Natural killer cell treated with Interleukin-12 subunit alpha and Interleukin-12 subunit beta and Interleukin-15 and Interleukin-18, amount 100 ng/mL, for 72 hours (primary cell): ENCODE data around the gene SEC23B. TPM values are rescaled to one million over a fixed set of nuclear protein-coding genes. Genes with fewer than 3 reads are reported as not detected.
"Not testable (repeated sequence)": the region's sequence is repeated elsewhere in the genome, so short reads cannot be mapped to it uniquely, and the experiment has no call there.

Experiments
- ATAC-seq, 2 donors: fragments of 150-1000 bp; cut with Tn5 transposase in 1 of 2; sonication (Bioruptor Pico), chemical (Tn5 transposase) in 1 of 2; 2 replicates each; pipeline ENCODE4 v1.10.0; 2021
- DNase-seq: peaks from one replicate; pipeline ENCODE4 v3.0.0; 2022; ENCODE audit warnings: low spot score
- H3K27ac Mint-ChIP-seq, 2 donors: 1 replicate in 1 of 2; 2 replicates in 1 of 2; pipeline ENCODE4 v1.8.0; 2022; ENCODE audit warnings: mixed read lengths in 2 of 2, mild to moderate bottlenecking in 1 of 2, moderate library complexity in 1 of 2
- H3K27me3 Mint-ChIP-seq, 2 donors: 1 replicate in 1 of 2; 2 replicates in 1 of 2; pipeline ENCODE4 v1.8.0; 2022; ENCODE audit warnings: mixed read lengths in 2 of 2
- H3K36me3 Mint-ChIP-seq: one replicate; pipeline ENCODE4 v1.8.0; 2022; ENCODE audit warnings: mixed read lengths
- H3K4me1 Mint-ChIP-seq, 2 donors: 1 replicate in 1 of 2; 2 replicates in 1 of 2; pipeline ENCODE4 v1.8.0; 2022; ENCODE audit warnings: low read depth in 2 of 2, mixed read lengths in 2 of 2, mild to moderate bottlenecking in 1 of 2
- H3K4me3 Mint-ChIP-seq: one replicate; pipeline ENCODE4 v1.8.0; 2022; ENCODE audit warnings: mixed read lengths
- H3K9me3 Mint-ChIP-seq: 2 replicates; pipeline ENCODE4 v1.8.0; 2022; ENCODE audit warnings: mixed read lengths
- total RNA-seq, 2 donors: library from RNA; stranded (reverse); gene quantifications; one replicate each; pipeline ENCODE4 v1.2.3, GENCODE V29; 2022

Gene SEC23B
- total RNA-seq, 2 donors from 2014 or later: 123 to 172 TPM

- no peak overlapping the region for H3K27ac Mint-ChIP-seq
- H3K36me3 Mint-ChIP-seq: peaks cover 7% of the 10 kb centered on the region
- no peaks in the 10 kb centered on the region for H3K9me3 Mint-ChIP-seq
- H3K4me1 Mint-ChIP-seq: peaks cover 21 to 34% of the 10 kb centered on the region in 2 donors
- ATAC-seq: no peak
- no peak for DNase-seq
- peaks cover 8 to 10% of the 10 kb centered on the region in 2 donors for H3K27me3 Mint-ChIP-seq
- H3K4me3 Mint-ChIP-seq: no peak overlapping the region
These were observed 3.2 kb upstream of the SEC23B start for GRCh38 chr20:18504479-18505060.

GRCh38 chr20:18506744-18507143 is 996 bp upstream of the SEC23B start:
- H3K4me3 Mint-ChIP-seq: peak overlapping the region; percentile 99
- ATAC-seq (no peak), DNase-seq (no peak)
- H3K27me3 Mint-ChIP-seq: peaks cover 5 to 9% of the 10 kb centered on the region in 2 donors
- peaks cover 36 to 55% of the 10 kb centered on the region in 2 donors for H3K4me1 Mint-ChIP-seq
- peaks cover 25% of the 10 kb centered on the region for H3K36me3 Mint-ChIP-seq
- H3K9me3 Mint-ChIP-seq: no peaks in the 10 kb centered on the region
- peak overlapping the region; percentile 99 for H3K27ac Mint-ChIP-seq

- DNase-seq: no peak
- ATAC-seq: no peak
- peak overlapping the region in 1 of 2 donors; percentile 22 for H3K27ac Mint-ChIP-seq
- H3K36me3 Mint-ChIP-seq: peaks cover 31% of the 10 kb centered on the region
- no peaks in the 10 kb centered on the region for H3K27me3 Mint-ChIP-seq
- no peak overlapping the region for H3K4me3 Mint-ChIP-seq
- peaks cover 45 to 58% of the 10 kb centered on the region in 2 donors for H3K4me1 Mint-ChIP-seq
- no peaks in the 10 kb centered on the region for H3K9me3 Mint-ChIP-seq
These were observed 3.8 kb downstream of the SEC23B start for GRCh38 chr20:18511571-18511970.

- Mint-ChIP-seq H3K36me3 (peaks cover 26% of the 10 kb centered on the region), H3K4me3 (peak overlapping the region; percentile 8), H3K27me3 (no peaks in the 10 kb centered on the region), H3K9me3 (no peaks in the 10 kb centered on the region), H3K4me1 (peaks cover 36 to 43% of the 10 kb centered on the region in 2 donors), H3K27ac (peak overlapping the region in 1 of 2 donors; percentile 83)
- DNase-seq (no peak), ATAC-seq (peak in 1 of 2 donors; percentile 52)
These were observed 5.5 kb downstream of the SEC23B start for GRCh38 chr20:18513208-18513607.

GRCh38 chr20:18514127-18514526 is 6.4 kb downstream of the SEC23B start:
- peaks cover 29 to 34% of the 10 kb centered on the region in 2 donors for H3K4me1 Mint-ChIP-seq
- no peaks in the 10 kb centered on the region for H3K9me3 Mint-ChIP-seq
- H3K27me3 Mint-ChIP-seq: no peaks in the 10 kb centered on the region
- H3K4me3 Mint-ChIP-seq: no peak overlapping the region
- H3K27ac Mint-ChIP-seq: peak overlapping the region in 1 of 2 donors; percentile 83
- H3K36me3 Mint-ChIP-seq: peaks cover 24% of the 10 kb centered on the region
- ATAC-seq: no peak
- no peak for DNase-seq

- Mint-ChIP-seq H3K9me3 (no peaks in the 10 kb centered on the region), H3K27ac (no peak overlapping the region), H3K4me1 (peaks cover 17 to 18% of the 10 kb centered on the region in 2 donors), H3K36me3 (peaks cover 14% of the 10 kb centered on the region), H3K27me3 (no peaks in the 10 kb centered on the region), H3K4me3 (no peak overlapping the region)
- no peak for DNase-seq
- ATAC-seq: no peak
These were observed 8.2 kb downstream of the SEC23B start for GRCh38 chr20:18515973-18516372.

- H3K36me3 Mint-ChIP-seq: peaks cover 17% of the 10 kb centered on the region
- DNase-seq, ATAC-seq, H3K27ac Mint-ChIP-seq, H3K4me3 Mint-ChIP-seq, H3K4me1 Mint-ChIP-seq, H3K27me3 Mint-ChIP-seq, H3K9me3 Mint-ChIP-seq: not testable (repeated sequence)
These were observed 14.3 kb downstream of the SEC23B start for GRCh38 chr20:18522066-18522465.

GRCh38 chr20:18523066-18523465 is 15.3 kb downstream of the SEC23B start:
- no peak for ATAC-seq

GRCh38 chr20:18524646-18525045 is 16.9 kb downstream of the SEC23B start:
- Mint-ChIP-seq H3K27ac (no peak overlapping the region), H3K4me1 (peaks cover 0 to 13% of the 10 kb centered on the region in 2 donors), H3K27me3 (no peaks in the 10 kb centered on the region), H3K4me3 (no peak overlapping the region), H3K36me3 (peaks cover 37% of the 10 kb centered on the region), H3K9me3 (no peaks in the 10 kb centered on the region)
- DNase-seq (no peak), ATAC-seq (no peak)

More at GRCh38 chr20:18523066-18523465, 15.3 kb downstream of the SEC23B start:
- H3K4me3 Mint-ChIP-seq: no peak overlapping the region
- DNase-seq: no peak
- peaks cover 0 to 4% of the 10 kb centered on the region in 2 donors for H3K4me1 Mint-ChIP-seq
- peaks cover 22% of the 10 kb centered on the region for H3K36me3 Mint-ChIP-seq
- no peak overlapping the region for H3K27ac Mint-ChIP-seq
- H3K27me3 Mint-ChIP-seq: no peaks in the 10 kb centered on the region
- no peaks in the 10 kb centered on the region for H3K9me3 Mint-ChIP-seq

GRCh38 chr20:18526761-18527160 is 19.0 kb downstream of the SEC23B start:
- not testable (repeated sequence) for H3K27me3 Mint-ChIP-seq, H3K27ac Mint-ChIP-seq, H3K9me3 Mint-ChIP-seq, H3K4me3 Mint-ChIP-seq, ATAC-seq, DNase-seq
- H3K4me1 Mint-ChIP-seq: peaks cover 0 to 13% of the 10 kb centered on the region in 2 donors
- peaks cover 37% of the 10 kb centered on the region for H3K36me3 Mint-ChIP-seq

GRCh38 chr20:18527339-18527738 is 19.6 kb downstream of the SEC23B start:
- Mint-ChIP-seq H3K4me3 (no peak overlapping the region), H3K36me3 (peaks cover 37% of the 10 kb centered on the region), H3K27ac (no peak overlapping the region), H3K9me3 (no peaks in the 10 kb centered on the region), H3K27me3 (no peaks in the 10 kb centered on the region), H3K4me1 (peaks cover 0 to 13% of the 10 kb centered on the region in 2 donors)
- DNase-seq (no peak), ATAC-seq (no peak)

GRCh38 chr20:18527836-18528235 is 20.1 kb downstream of the SEC23B start:
- Mint-ChIP-seq H3K27ac (no peak overlapping the region), H3K4me3 (no peak overlapping the region), H3K4me1 (peaks cover 0 to 13% of the 10 kb centered on the region in 2 donors), H3K36me3 (peaks cover 37% of the 10 kb centered on the region), H3K27me3 (no peaks in the 10 kb centered on the region), H3K9me3 (no peaks in the 10 kb centered on the region)
- ATAC-seq (no peak), DNase-seq (no peak)

- H3K36me3 Mint-ChIP-seq: peaks cover 41% of the 10 kb centered on the region
- peaks cover 0 to 13% of the 10 kb centered on the region in 2 donors for H3K4me1 Mint-ChIP-seq
- H3K27me3 Mint-ChIP-seq: no peaks in the 10 kb centered on the region
- no peak overlapping the region for H3K4me3 Mint-ChIP-seq
- no peaks in the 10 kb centered on the region for H3K9me3 Mint-ChIP-seq
- H3K27ac Mint-ChIP-seq: no peak overlapping the region
- no peak for DNase-seq
- ATAC-seq: no peak
These were observed 21.3 kb downstream of the SEC23B start for GRCh38 chr20:18529041-18529440.

- Mint-ChIP-seq H3K27me3 (no peaks in the 10 kb centered on the region), H3K27ac (no peak overlapping the region), H3K4me1 (peaks cover 0 to 10% of the 10 kb centered on the region in 2 donors), H3K4me3 (no peak overlapping the region), H3K9me3 (no peaks in the 10 kb centered on the region), H3K36me3 (peaks cover 32% of the 10 kb centered on the region)
- ATAC-seq (no peak), DNase-seq (no peak)
These were observed 24.9 kb downstream of the SEC23B start for GRCh38 chr20:18532626-18533025.

GRCh38 chr20:18533491-18533890 is 25.8 kb downstream of the SEC23B start:
- Mint-ChIP-seq H3K36me3 (peaks cover 28% of the 10 kb centered on the region), H3K4me1 (peaks cover 0 to 9% of the 10 kb centered on the region in 2 donors), H3K4me3 (no peak overlapping the region), H3K27me3 (no peaks in the 10 kb centered on the region), H3K9me3 (no peaks in the 10 kb centered on the region), H3K27ac (no peak overlapping the region)
- ATAC-seq (no peak), DNase-seq (no peak)
